MCF 10A (cell line): Measurements from ENCODE around the gene SLC35G4. TPM values are rescaled to one million over a fixed set of nuclear protein-coding genes. Genes with fewer than 3 reads are reported as not detected.

Source experiments
- BruUV-seq: library from RNA; stranded (reverse); fragments of 400-500 nt; replicated peaks from 2 replicates; lab custom pipeline; 2021; lab: Mats Ljungman, UMichigan
- CTCF ChIA-PET: fragments of 300-600 bp; sonication (Branson Sonifier 250); formaldehyde crosslinking; extraction: SDS; loops from one replicate; lab custom pipeline; 2021; ENCODE audit warnings: antibody characterized with exemption, inconsistent platforms; lab: Yijun Ruan, JAX
- POLR2A ChIA-PET: fragments of 300-600, 350-650 bp; sonication (Branson Sonifier 250); formaldehyde crosslinking; extraction: SDS; loops from one replicate; lab custom pipeline; 2020; ENCODE audit warnings: antibody characterized with exemption, inconsistent platforms; lab: Yijun Ruan, JAX
- DNase-seq: peaks from one replicate; pipeline ENCODE4 v3.0.0-alpha.2; 2018; ENCODE audit not compliant: unreplicated experiment
- H3K27ac Mint-ChIP-seq: one replicate; pipeline ENCODE4 v1.8.0; 2022; ENCODE audit warnings: mild to moderate bottlenecking, low read depth, mixed read lengths; ENCODE audit not compliant: unreplicated experiment
- H3K27me3 Mint-ChIP-seq: one replicate; pipeline ENCODE4 v1.8.0; 2022; ENCODE audit warnings: mixed read lengths; ENCODE audit not compliant: insufficient read depth, unreplicated experiment
- H3K36me3 Mint-ChIP-seq: one replicate; pipeline ENCODE4 v1.8.0; 2022; ENCODE audit warnings: mild to moderate bottlenecking, moderate library complexity, mixed read lengths; ENCODE audit not compliant: insufficient read depth, unreplicated experiment
- H3K4me1 Mint-ChIP-seq: one replicate; pipeline ENCODE4 v1.8.0; 2022; ENCODE audit warnings: mixed read lengths; ENCODE audit not compliant: insufficient read depth, unreplicated experiment
- H3K4me3 Mint-ChIP-seq: one replicate; pipeline ENCODE4 v1.8.0; 2022; ENCODE audit warnings: mild to moderate bottlenecking, moderate library complexity, mixed read lengths; ENCODE audit not compliant: unreplicated experiment
- H3K9me3 Mint-ChIP-seq: one replicate; pipeline ENCODE4 v1.8.0; 2022; ENCODE audit warnings: mixed read lengths; ENCODE audit not compliant: unreplicated experiment
- CTCF ChIP-seq: fragments of 200-600 bp; IDR thresholded peaks from one replicate; pipeline ENCODE4 v1.8.0; 2022; ENCODE audit warnings: antibody characterized with exemption, mild to moderate bottlenecking; ENCODE audit not compliant: unreplicated experiment
- intact Hi-C: fragments of 100-400 bp; cut with micrococcal nuclease; formaldehyde crosslinking; loops from 2 replicates; pipeline ENCODE4 v1.14.1; 2022
- total RNA-seq: library from RNA; stranded (reverse); gene quantifications from 2 replicates; pipeline ENCODE4 v1.2.3, GENCODE V29; 2022

The SLC35G4 gene
- total RNA-seq, 1 experiment from 2014 or later = not detected

GRCh38 chr18:11567396-11567795 lies 42.0 kb upstream of the SLC35G4 start:
- intact Hi-C loops = no loop called here
- H3K36me3 Mint-ChIP-seq = no peaks in the 10 kb centered on the region
- DNase-seq = no peak
- peaks cover 6% of the 10 kb centered on the region for H3K4me1 Mint-ChIP-seq
- H3K27ac Mint-ChIP-seq = no peak overlapping the region
- BruUV-seq = no TSS peak
- peaks cover 34% of the 10 kb centered on the region for H3K27me3 Mint-ChIP-seq
- H3K4me3 Mint-ChIP-seq = no peak overlapping the region
- ChIA-PET CTCF (interaction anchor here (0.6 to 1.1 kb wide), 2 partner anchors 14 to 1415 kb away, joined by 3 to 7 read pairs; no protein-coding TSS in a partner anchor), POLR2A (no interaction called here)
- no peak for TF ChIP-seq CTCF
- no peaks in the 10 kb centered on the region for H3K9me3 Mint-ChIP-seq

GRCh38 chr18:11570073-11570588 lies 39.3 kb upstream of the SLC35G4 start:
- no peak overlapping the region for H3K27ac Mint-ChIP-seq
- POLR2A ChIA-PET = interaction anchor here (1.1 kb wide), 1 partner anchor 9 kb away, joined by 3 read pairs; no protein-coding TSS in a partner anchor
- H3K36me3 Mint-ChIP-seq = no peaks in the 10 kb centered on the region
- intact Hi-C loops = no loop called here
- no peaks in the 10 kb centered on the region for H3K9me3 Mint-ChIP-seq
- TF ChIP-seq CTCF = no peak
- H3K4me1 Mint-ChIP-seq = peaks cover 6% of the 10 kb centered on the region
- no TSS peak for BruUV-seq
- DNase-seq = no peak
- CTCF ChIA-PET = interaction anchor here (0.7 to 1.5 kb wide), 3 partner anchors 10 to 843 kb away, joined by 3 to 11 read pairs (median 4); no protein-coding TSS in a partner anchor
- H3K4me3 Mint-ChIP-seq = no peak overlapping the region
- peaks cover 59% of the 10 kb centered on the region for H3K27me3 Mint-ChIP-seq

- ChIA-PET CTCF (interaction anchor here (0.9 to 1.6 kb wide), 4 partner anchors 9 to 171 kb away, joined by 3 to 5 read pairs (median 3); no protein-coding TSS in a partner anchor), POLR2A (no interaction called here)
- BruUV-seq = no TSS peak
- Mint-ChIP-seq H3K27me3 (peaks cover 59% of the 10 kb centered on the region), H3K4me1 (peaks cover 6% of the 10 kb centered on the region), H3K9me3 (no peaks in the 10 kb centered on the region), H3K27ac (no peak overlapping the region), H3K4me3 (no peak overlapping the region), H3K36me3 (no peaks in the 10 kb centered on the region)
- peak; percentile 36 for DNase-seq
- intact Hi-C loops = no loop called here
- TF ChIP-seq CTCF = peak; percentile 20
Measured at GRCh38 chr18:11570769-11571412, 38.5 kb upstream of the SLC35G4 start.

GRCh38 chr18:11572201-11572600 lies 37.2 kb upstream of the SLC35G4 start:
- ChIA-PET CTCF (interaction anchor here (0.6 to 1.6 kb wide), 3 partner anchors 19 to 83 kb away, joined by 3 to 5 read pairs (median 3); no protein-coding TSS in a partner anchor), POLR2A (no interaction called here)
- H3K27me3 Mint-ChIP-seq = peaks cover 58% of the 10 kb centered on the region
- H3K4me1 Mint-ChIP-seq = peaks cover 6% of the 10 kb centered on the region
- H3K4me3 Mint-ChIP-seq = no peak overlapping the region
- no peaks in the 10 kb centered on the region for H3K36me3 Mint-ChIP-seq
- no peaks in the 10 kb centered on the region for H3K9me3 Mint-ChIP-seq
- intact Hi-C loops = no loop called here
- H3K27ac Mint-ChIP-seq = no peak overlapping the region
- DNase-seq = no peak
- TF ChIP-seq CTCF = no peak
- BruUV-seq = no TSS peak
